Peyer's patch (tissue), 4 donors: ENCODE results near the gene FZR1.

Experiments used
- POLR2A ChIP-seq, 2 donors: fragments of 450-650 bp; IDR thresholded peaks; one replicate each; pipeline ENCODE4 v1.5.1; 2017; ENCODE audit warnings: antibody characterized with exemption in 2 of 2, mild to moderate bottlenecking in 2 of 2, moderate library complexity in 2 of 2
- TF ChIP-seq, protein P1 (sequence below), 6 experiments: fragments of 450-650 bp in 4 of 6; fragments of 200-600 bp in 2 of 6; sonication (generic) in 1 of 6; IDR thresholded peaks; one replicate each; pipeline ENCODE4 v1.5.1; 2017 to 2019; ENCODE audit warnings: antibody characterized with exemption in 6 of 6, mild to moderate bottlenecking in 3 of 6, moderate library complexity in 1 of 6

DNA sequence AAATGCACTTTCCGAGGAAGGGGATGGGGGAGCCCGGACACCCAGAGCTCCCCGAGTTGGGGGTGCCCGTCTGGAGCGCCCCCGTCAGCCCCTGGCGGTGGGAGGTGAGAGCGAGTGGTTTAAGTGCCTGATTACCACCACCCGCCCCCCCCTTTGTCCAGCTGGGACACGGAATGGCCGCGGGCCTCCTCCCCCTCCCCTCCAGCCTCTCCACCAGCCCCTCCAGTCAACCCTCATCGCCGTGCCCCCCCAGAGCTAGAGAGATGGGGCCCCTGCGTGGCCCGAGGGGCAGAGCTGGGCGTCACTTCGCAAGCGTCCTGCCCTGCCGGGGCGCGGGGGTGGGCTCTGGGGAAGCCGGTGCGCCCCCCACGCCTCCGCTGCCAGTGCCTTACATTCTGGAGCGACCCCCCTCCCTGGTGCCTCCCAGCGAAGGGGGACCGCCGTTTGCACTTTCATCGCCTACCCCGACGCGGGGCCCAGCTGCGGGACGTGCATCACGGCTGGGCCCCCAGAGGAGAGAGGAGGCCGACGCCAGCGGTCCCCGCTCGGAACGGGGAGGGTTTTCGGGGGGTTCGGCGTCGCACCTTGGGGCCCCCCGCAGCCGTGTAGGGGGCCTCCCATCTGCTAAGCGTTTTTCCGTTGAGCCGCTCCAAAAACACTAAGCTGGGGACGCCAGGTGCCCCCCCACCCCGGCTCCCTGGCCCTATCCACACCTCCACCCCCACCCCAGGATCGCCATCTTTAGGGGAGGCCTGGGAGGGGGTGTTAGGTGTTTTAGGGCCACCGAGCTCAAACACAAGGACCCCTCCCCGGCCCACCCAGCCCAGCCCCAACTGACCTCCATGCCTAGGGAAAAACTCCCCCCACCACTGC is 42.2 kb upstream of the FZR1 start:
- TF ChIP-seq, protein P1, sequence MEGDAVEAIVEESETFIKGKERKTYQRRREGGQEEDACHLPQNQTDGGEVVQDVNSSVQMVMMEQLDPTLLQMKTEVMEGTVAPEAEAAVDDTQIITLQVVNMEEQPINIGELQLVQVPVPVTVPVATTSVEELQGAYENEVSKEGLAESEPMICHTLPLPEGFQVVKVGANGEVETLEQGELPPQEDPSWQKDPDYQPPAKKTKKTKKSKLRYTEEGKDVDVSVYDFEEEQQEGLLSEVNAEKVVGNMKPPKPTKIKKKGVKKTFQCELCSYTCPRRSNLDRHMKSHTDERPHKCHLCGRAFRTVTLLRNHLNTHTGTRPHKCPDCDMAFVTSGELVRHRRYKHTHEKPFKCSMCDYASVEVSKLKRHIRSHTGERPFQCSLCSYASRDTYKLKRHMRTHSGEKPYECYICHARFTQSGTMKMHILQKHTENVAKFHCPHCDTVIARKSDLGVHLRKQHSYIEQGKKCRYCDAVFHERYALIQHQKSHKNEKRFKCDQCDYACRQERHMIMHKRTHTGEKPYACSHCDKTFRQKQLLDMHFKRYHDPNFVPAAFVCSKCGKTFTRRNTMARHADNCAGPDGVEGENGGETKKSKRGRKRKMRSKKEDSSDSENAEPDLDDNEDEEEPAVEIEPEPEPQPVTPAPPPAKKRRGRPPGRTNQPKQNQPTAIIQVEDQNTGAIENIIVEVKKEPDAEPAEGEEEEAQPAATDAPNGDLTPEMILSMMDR (IDR thresholded peaks at IDR 0.05) = no peak
- no peak for TF ChIP-seq POLR2A (IDR thresholded peaks at IDR 0.05)
